NCI-H1417 (cell line): ENCODE results near the gene PIGB.
A peak's percentile ranks its signal among the peaks of the same experiment; 100 is the strongest.
"Not testable (repeated sequence)": the region's sequence is repeated elsewhere in the genome, so short reads cannot be mapped to it uniquely, and the experiment has no call there.

Experiments
- DNase-seq, 3 experiments: peaks; one replicate each; lab custom pipeline; 2025; lab: John Stamatoyannopoulos, UW

Gene PIGB

GRCh38 chr15:55302801-55303200 is 16.2 kb upstream of the PIGB start:
- not testable (repeated sequence) for DNase-seq

- no peak for DNase-seq
These were observed 665 bp downstream of the PIGB start for GRCh38 chr15:55319537-55320237.

GRCh38 chr15:55320238-55320550 is 1.2 kb downstream of the PIGB start:
- no peak for DNase-seq

GRCh38 chr15:55320963-55321362 is 1.9 kb downstream of the PIGB start:
- DNase-seq, result no peak

- DNase-seq, result no peak
These were observed 3.4 kb downstream of the PIGB start for GRCh38 chr15:55322467-55322866.

GRCh38 chr15:55327387-55327786 is 8.4 kb downstream of the PIGB start:
- no peak for DNase-seq

GRCh38 chr15:55334371-55334770 is 15.3 kb downstream of the PIGB start:
- DNase-seq, result no peak

GRCh38 chr15:55334997-55335396 is 16.0 kb downstream of the PIGB start:
- no peak for DNase-seq

GRCh38 chr15:55337160-55337559 is 18.1 kb downstream of the PIGB start:
- no peak for DNase-seq

- DNase-seq, result peak; percentile 23 to 78 (median 39)
These were observed 24.1 kb downstream of the PIGB start for GRCh38 chr15:55343168-55343567.

GRCh38 chr15:55344206-55344605 is 25.2 kb downstream of the PIGB start:
- DNase-seq, result no peak

- no peak for DNase-seq
These were observed 29.3 kb downstream of the PIGB start for GRCh38 chr15:55348281-55348778.

- DNase-seq, result no peak
These were observed 30.3 kb downstream of the PIGB start for GRCh38 chr15:55349282-55349681.

- DNase-seq, result no peak
These were observed 34.0 kb downstream of the PIGB start for GRCh38 chr15:55353025-55353424.

GRCh38 chr15:55356985-55357585 is 38.1 kb downstream of the PIGB start:
- no peak for DNase-seq

GRCh38 chr15:55357774-55358173 is 38.8 kb downstream of the PIGB start:
- DNase-seq, result no peak

GRCh38 chr15:55358471-55358870 is 39.4 kb downstream of the PIGB start:
- DNase-seq, result no peak

- DNase-seq, result no peak
These were observed 41.2 kb downstream of the PIGB start for GRCh38 chr15:55360256-55360655.

- DNase-seq, result no peak
These were observed 42.0 kb downstream of the PIGB start for GRCh38 chr15:55361048-55361447.

- no peak for DNase-seq
These were observed 43.6 kb downstream of the PIGB start for GRCh38 chr15:55362641-55363040.

GRCh38 chr15:55366981-55367380 is 48.0 kb downstream of the PIGB start:
- DNase-seq, result no peak

GRCh38 chr15:55372701-55373440 is 53.8 kb downstream of the PIGB start:
- DNase-seq, result peak in 1 of 3 experiments; percentile 26

- DNase-seq, result no peak
These were observed 60.1 kb downstream of the PIGB start for GRCh38 chr15:55379095-55379494.
